GM23248 (cell line): ENCODE measurements around the gene PSMG3.

Experiments
- EZH2 ChIP-seq: fragments of 200-600 bp; sonication (generic); IDR thresholded peaks from 2 replicates; pipeline ENCODE4 v1.6.1; 2018; ENCODE audit warnings: antibody characterized with exemption, mild to moderate bottlenecking; ENCODE audit not compliant: insufficient read depth, poor library complexity, severe bottlenecking
- EZH2phosphoT487 ChIP-seq: fragments of 200-600 bp; sonication (generic); IDR thresholded peaks from 2 replicates; pipeline ENCODE4 v1.6.1; 2018; ENCODE audit warnings: antibody characterized with exemption, moderate library complexity, mild to moderate bottlenecking, low read depth; ENCODE audit not compliant: insufficient read depth

DNA sequence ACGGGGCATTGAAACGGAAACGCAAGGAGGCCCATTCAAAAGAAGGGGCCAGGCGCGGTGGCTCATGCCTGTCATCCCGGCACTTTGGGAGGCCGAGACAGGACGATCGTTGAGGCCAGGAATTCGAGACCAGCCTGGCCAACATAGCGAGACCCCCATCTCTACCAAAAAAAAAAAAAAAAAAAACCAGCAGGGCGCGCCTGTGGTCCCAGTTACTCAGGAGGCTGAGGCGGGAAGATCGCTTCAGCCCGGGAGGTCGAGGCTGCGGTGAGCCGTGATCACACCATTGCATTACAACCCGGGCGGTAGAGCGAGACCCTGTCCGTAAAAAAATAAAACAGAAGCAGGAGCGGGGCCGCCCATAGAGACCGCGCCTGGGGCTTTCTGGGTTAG, 396 bp downstream of the PSMG3 start:
- no peak for TF ChIP-seq EZH2
- no peak for TF ChIP-seq EZH2phosphoT487
